ENCODE results near the gene MKRN1. TPM values are rescaled to one million over a fixed set of nuclear protein-coding genes. Genes with fewer than 3 reads are reported as not detected.

The MKRN1 gene
- total RNA-seq, 2 donors from 2014 or later: 135 to 163 TPM

GRCh38 chr7:140433396-140433795 is 45.9 kb downstream of the MKRN1 start:
- Histone ChIP-seq H3K27ac (ENCODE audit: low read depth, low read length) (no peak overlapping the region), H3K36me3 (ENCODE audit: control insufficient read depth, insufficient read depth, low read length) (no peaks in the 10 kb centered on the region), H3K9ac (ENCODE audit: extremely low read depth, low read length, poor library complexity, severe bottlenecking) (no peak overlapping the region), H3K4me3 (ENCODE audit: low read length) (no peak overlapping the region), H3K27me3 (ENCODE audit: control insufficient read depth, insufficient read depth, low read length, poor library complexity, severe bottlenecking) (no peaks in the 10 kb centered on the region), H3K9me3 (ENCODE audit: control insufficient read depth, low read length) (no peaks in the 10 kb centered on the region), H3K4me1 (ENCODE audit: control insufficient read depth, insufficient read depth, low read length) (no peaks in the 10 kb centered on the region)
- Mint-ChIP-seq H3K36me3 (ENCODE audit: low read depth) (no peaks in the 10 kb centered on the region), H3K27ac (no peak overlapping the region), H3K4me1 (no peaks in the 10 kb centered on the region), H3K4me3 (no peak overlapping the region), H3K9me3 (peaks cover 7% of the 10 kb centered on the region), H3K27me3 (ENCODE audit: insufficient read depth) (no peaks in the 10 kb centered on the region)
- WGBS, 2 experiments (ENCODE audit: insufficient coverage in 1 of 2, insufficient read length in 1 of 2): 89 to 93% methylated on average over 2 to 3 of the region's 3 CpGs
- DNase-seq: no peak
- TF ChIP-seq CTCF (conservative IDR thresholded peaks at IDR 0.05): no peak

GRCh38 chr7:140426130-140426529 is 53.2 kb downstream of the MKRN1 start:
- Histone ChIP-seq H3K27me3 (ENCODE audit: control insufficient read depth, insufficient read depth, low read length, poor library complexity, severe bottlenecking) (no peaks in the 10 kb centered on the region), H3K4me3 (ENCODE audit: low read length) (no peak overlapping the region), H3K27ac (ENCODE audit: low read depth, low read length) (no peak overlapping the region), H3K4me1 (ENCODE audit: control insufficient read depth, insufficient read depth, low read length) (no peaks in the 10 kb centered on the region), H3K36me3 (ENCODE audit: control insufficient read depth, insufficient read depth, low read length) (no peaks in the 10 kb centered on the region), H3K9ac (ENCODE audit: extremely low read depth, low read length, poor library complexity, severe bottlenecking) (no peak overlapping the region), H3K9me3 (ENCODE audit: control insufficient read depth, low read length) (no peaks in the 10 kb centered on the region)
- no peak for DNase-seq
- Mint-ChIP-seq H3K27me3 (ENCODE audit: insufficient read depth) (no peaks in the 10 kb centered on the region), H3K4me1 (no peaks in the 10 kb centered on the region), H3K4me3 (no peak overlapping the region), H3K36me3 (ENCODE audit: low read depth) (no peaks in the 10 kb centered on the region), H3K27ac (no peak overlapping the region), H3K9me3 (peaks cover 7% of the 10 kb centered on the region)
- 90 to 96% methylated on average over 4 to 6 of the region's 6 CpGs for WGBS, 2 experiments (ENCODE audit: insufficient coverage in 1 of 2, insufficient read length in 1 of 2)
- no peak for TF ChIP-seq CTCF (conservative IDR thresholded peaks at IDR 0.05)

GRCh38 chr7:140425718-140426117 is 53.6 kb downstream of the MKRN1 start:
- peaks cover 5% of the 10 kb centered on the region for H3K9me3 Mint-ChIP-seq
- H3K4me1 ChIP-seq (ENCODE audit: control insufficient read depth, insufficient read depth, low read length): no peaks in the 10 kb centered on the region
- 93 to 94% methylated on average over 8 to 12 of the region's 12 CpGs for WGBS, 2 experiments (ENCODE audit: insufficient coverage in 1 of 2, insufficient read length in 1 of 2)
- TF ChIP-seq CTCF (conservative IDR thresholded peaks at IDR 0.05): no peak
- H3K27ac ChIP-seq (ENCODE audit: low read depth, low read length): no peak overlapping the region
- DNase-seq: no peak
- H3K4me1 Mint-ChIP-seq: no peaks in the 10 kb centered on the region
- no peaks in the 10 kb centered on the region for H3K9me3 ChIP-seq (ENCODE audit: control insufficient read depth, low read length)
- no peaks in the 10 kb centered on the region for H3K27me3 Mint-ChIP-seq (ENCODE audit: insufficient read depth)
- H3K4me3 Mint-ChIP-seq: no peak overlapping the region
- H3K36me3 Mint-ChIP-seq (ENCODE audit: low read depth): no peaks in the 10 kb centered on the region
- no peak overlapping the region for H3K9ac ChIP-seq (ENCODE audit: extremely low read depth, low read length, poor library complexity, severe bottlenecking)
- no peak overlapping the region for H3K4me3 ChIP-seq (ENCODE audit: low read length)
- no peaks in the 10 kb centered on the region for H3K36me3 ChIP-seq (ENCODE audit: control insufficient read depth, insufficient read depth, low read length)
- H3K27me3 ChIP-seq (ENCODE audit: control insufficient read depth, insufficient read depth, low read length, poor library complexity, severe bottlenecking): no peaks in the 10 kb centered on the region
- H3K27ac Mint-ChIP-seq: no peak overlapping the region

Measured in endodermal cell (in vitro differentiated cells).